RWPE2 (cell line): ENCODE measurements around the gene TNFSF8.

Source experiments
- ATAC-seq: fragments of 200-7000 bp; cut with Tn5 transposase; 3 replicates; pipeline ENCODE4 v1.9.1; 2021; ENCODE audit warnings: low read depth
- DNase-seq: peaks from one replicate; pipeline ENCODE4 v3.0.0-alpha.2; 2020; ENCODE audit warnings: low spot score
- H3K27ac ChIP-seq: fragments of 450-650 bp; 2 replicates; pipeline ENCODE4 v1.5.1; 2017; ENCODE audit warnings: mild to moderate bottlenecking; ENCODE audit not compliant: poor library complexity, severe bottlenecking
- H3K27me3 ChIP-seq: fragments of 250-450 bp; sonication (Bioruptor Pico); 2 replicates; pipeline ENCODE4 v1.5.1; 2021; ENCODE audit warnings: mild to moderate bottlenecking, moderate library complexity; ENCODE audit not compliant: insufficient read depth, poor library complexity, severe bottlenecking
- H3K36me3 ChIP-seq: fragments of 250-450 bp; sonication (Bioruptor Pico); 2 replicates; pipeline ENCODE4 v1.5.1; 2020; ENCODE audit warnings: low read depth, mild to moderate bottlenecking, moderate library complexity
- H3K4me1 ChIP-seq: fragments of 250-450 bp; sonication (Bioruptor Pico); 2 replicates; pipeline ENCODE4 v1.5.1; 2021; ENCODE audit warnings: mild to moderate bottlenecking, moderate library complexity; ENCODE audit not compliant: insufficient read depth, poor library complexity, severe bottlenecking
- H3K4me3 ChIP-seq: fragments of 250-450 bp; sonication (Bioruptor Pico); 2 replicates; pipeline ENCODE4 v1.5.1; 2021; ENCODE audit warnings: mild to moderate bottlenecking, moderate library complexity; ENCODE audit not compliant: severe bottlenecking
- H3K9me3 ChIP-seq: fragments of 250-450 bp; sonication (Bioruptor Pico); 2 replicates; pipeline ENCODE4 v1.5.1; 2021; ENCODE audit warnings: mild to moderate bottlenecking, moderate library complexity; ENCODE audit not compliant: severe bottlenecking
- TF ChIP-seq, protein P1 (sequence below): fragments of 450-650 bp; IDR thresholded peaks from one replicate; pipeline ENCODE4 v1.5.1; 2017; ENCODE audit warnings: mild to moderate bottlenecking, moderate library complexity; ENCODE audit not compliant: poor library complexity, severe bottlenecking

TNFSF8 gene

DNA sequence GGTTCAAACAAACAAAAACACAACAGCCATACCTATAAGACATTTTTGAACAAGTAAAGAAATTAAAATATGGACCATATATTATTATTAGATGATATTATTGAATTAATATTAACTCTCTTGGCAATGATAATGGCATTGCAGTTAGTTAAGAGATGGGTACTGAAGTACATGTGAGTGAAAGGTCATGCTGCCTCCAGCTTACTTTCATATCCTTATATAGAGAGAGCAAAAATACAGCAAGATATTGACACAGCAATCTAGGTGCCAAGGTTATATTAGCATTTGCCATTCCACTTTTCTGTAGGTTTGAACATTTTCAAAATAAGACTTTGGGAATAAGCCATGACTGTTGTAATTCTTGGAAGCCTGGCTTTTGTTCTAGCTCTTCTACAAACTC lies 6.1 kb downstream of the TNFSF8 start:
- Histone ChIP-seq H3K4me1 (no peaks in the 10 kb centered on the region), H3K9me3 (no peaks in the 10 kb centered on the region), H3K36me3 (no peaks in the 10 kb centered on the region), H3K27ac (no peak overlapping the region), H3K27me3 (no peaks in the 10 kb centered on the region), H3K4me3 (no peak overlapping the region)
- DNase-seq (no peak), ATAC-seq (no peak)
- TF ChIP-seq, protein P1, sequence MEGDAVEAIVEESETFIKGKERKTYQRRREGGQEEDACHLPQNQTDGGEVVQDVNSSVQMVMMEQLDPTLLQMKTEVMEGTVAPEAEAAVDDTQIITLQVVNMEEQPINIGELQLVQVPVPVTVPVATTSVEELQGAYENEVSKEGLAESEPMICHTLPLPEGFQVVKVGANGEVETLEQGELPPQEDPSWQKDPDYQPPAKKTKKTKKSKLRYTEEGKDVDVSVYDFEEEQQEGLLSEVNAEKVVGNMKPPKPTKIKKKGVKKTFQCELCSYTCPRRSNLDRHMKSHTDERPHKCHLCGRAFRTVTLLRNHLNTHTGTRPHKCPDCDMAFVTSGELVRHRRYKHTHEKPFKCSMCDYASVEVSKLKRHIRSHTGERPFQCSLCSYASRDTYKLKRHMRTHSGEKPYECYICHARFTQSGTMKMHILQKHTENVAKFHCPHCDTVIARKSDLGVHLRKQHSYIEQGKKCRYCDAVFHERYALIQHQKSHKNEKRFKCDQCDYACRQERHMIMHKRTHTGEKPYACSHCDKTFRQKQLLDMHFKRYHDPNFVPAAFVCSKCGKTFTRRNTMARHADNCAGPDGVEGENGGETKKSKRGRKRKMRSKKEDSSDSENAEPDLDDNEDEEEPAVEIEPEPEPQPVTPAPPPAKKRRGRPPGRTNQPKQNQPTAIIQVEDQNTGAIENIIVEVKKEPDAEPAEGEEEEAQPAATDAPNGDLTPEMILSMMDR = no peak

DNA sequence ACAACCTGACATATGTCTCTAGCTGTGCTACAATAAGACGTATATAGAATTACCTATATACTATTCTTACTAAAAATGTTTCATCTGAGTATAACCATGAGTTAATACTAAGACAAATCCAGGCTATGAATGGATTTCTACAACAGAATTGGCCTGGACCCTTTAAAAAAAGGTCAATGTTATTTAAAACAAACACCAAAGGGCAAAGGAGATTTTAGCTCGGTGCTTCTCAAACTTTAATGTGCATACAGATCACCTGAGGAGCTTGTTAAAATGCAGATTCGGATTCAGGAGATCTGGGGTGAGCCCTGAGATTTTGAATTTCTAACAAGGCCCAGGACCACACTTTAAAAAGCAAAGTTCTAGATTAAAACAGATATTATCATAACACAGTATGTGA lies 6.5 kb downstream of the TNFSF8 start:
- ATAC-seq (no peak), DNase-seq (no peak)
- H3K4me3 ChIP-seq = no peak overlapping the region
- no peak overlapping the region for H3K27ac ChIP-seq
- no peaks in the 10 kb centered on the region for H3K4me1 ChIP-seq
- no peaks in the 10 kb centered on the region for H3K36me3 ChIP-seq
- TF ChIP-seq, protein P1 = no peak
- H3K27me3 ChIP-seq = no peaks in the 10 kb centered on the region
- H3K9me3 ChIP-seq = no peaks in the 10 kb centered on the region

DNA sequence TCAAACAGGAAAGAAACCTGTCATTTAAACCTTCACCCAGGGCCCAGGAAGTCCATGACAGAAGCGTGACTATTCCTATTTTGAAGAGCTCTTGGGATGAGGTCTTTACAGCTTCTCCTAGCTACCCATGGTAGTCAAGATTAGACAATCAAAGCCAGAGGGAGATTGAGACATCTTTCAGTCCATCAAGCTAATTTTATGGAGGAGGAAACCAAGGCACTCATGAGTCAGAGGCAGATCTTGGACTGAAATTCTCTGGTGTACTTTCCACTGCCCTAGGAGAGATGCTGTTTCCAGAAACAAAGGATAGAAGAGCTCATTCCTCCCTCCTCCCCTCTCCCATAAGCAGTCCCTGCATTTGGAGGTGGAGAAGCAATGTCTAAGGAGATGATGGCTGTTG lies 9.2 kb downstream of the TNFSF8 start:
- TF ChIP-seq, protein P1 = no peak
- Histone ChIP-seq H3K27ac (no peak overlapping the region), H3K4me1 (no peaks in the 10 kb centered on the region), H3K4me3 (no peak overlapping the region), H3K27me3 (no peaks in the 10 kb centered on the region), H3K9me3 (no peaks in the 10 kb centered on the region), H3K36me3 (no peaks in the 10 kb centered on the region)
- DNase-seq (no peak), ATAC-seq (no peak)

DNA sequence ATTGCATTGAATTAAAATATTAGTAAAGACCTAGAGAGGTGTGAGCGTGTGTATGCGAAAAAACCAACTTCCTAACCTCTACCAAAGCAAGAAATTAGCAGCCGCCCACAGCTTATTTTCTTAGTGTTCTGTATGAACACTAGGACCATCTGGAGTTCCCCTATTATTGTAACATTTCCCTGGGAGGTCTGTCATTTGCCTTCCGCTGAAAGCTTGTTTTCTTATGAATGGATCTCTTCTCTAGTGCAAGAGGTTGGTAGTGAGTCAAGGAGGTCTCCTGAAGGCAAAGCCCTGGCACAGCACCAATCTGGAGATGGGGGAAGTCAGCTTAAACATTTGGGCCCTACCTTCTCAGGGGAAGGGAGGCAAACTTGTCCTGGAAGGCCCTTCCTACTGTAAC lies 10.8 kb downstream of the TNFSF8 start:
- DNase-seq (no peak), ATAC-seq (no peak)
- no peak overlapping the region for H3K27ac ChIP-seq
- no peaks in the 10 kb centered on the region for H3K9me3 ChIP-seq
- no peaks in the 10 kb centered on the region for H3K4me1 ChIP-seq
- TF ChIP-seq, protein P1 = no peak
- no peak overlapping the region for H3K4me3 ChIP-seq
- H3K36me3 ChIP-seq = no peaks in the 10 kb centered on the region
- H3K27me3 ChIP-seq = no peaks in the 10 kb centered on the region

DNA sequence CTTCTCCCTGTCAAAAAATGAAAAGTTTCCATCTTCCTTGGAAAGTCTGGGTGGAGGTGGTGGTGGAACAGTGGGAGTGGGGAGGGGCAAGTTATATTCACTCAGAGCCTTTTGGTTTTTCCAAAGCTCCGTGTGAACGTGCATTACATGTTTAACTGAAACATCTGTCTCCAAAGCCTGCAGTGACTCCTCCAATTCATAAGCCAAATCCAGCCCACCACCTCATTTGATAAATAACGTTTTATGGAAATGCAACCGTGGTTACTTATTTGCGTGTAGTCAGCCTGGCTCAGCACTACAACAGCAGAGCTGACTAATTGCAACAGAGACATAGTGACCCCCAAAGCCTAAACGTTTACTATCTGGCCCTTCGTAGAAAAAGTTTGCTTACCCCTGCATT lies 13.9 kb downstream of the TNFSF8 start:
- no peak for ATAC-seq
- Histone ChIP-seq H3K4me3 (no peak overlapping the region), H3K36me3 (no peaks in the 10 kb centered on the region), H3K4me1 (no peaks in the 10 kb centered on the region), H3K27me3 (no peaks in the 10 kb centered on the region), H3K9me3 (no peaks in the 10 kb centered on the region), H3K27ac (no peak overlapping the region)
- DNase-seq = no peak
- TF ChIP-seq, protein P1 = no peak
